ENCODE results near the gene SET.
A peak's percentile ranks its signal among the peaks of the same experiment; 100 is the strongest.
"Not testable (repeated sequence)": the region's sequence is repeated elsewhere in the genome, so short reads cannot be mapped to it uniquely, and the experiment has no call there.

The SET gene

DNA sequence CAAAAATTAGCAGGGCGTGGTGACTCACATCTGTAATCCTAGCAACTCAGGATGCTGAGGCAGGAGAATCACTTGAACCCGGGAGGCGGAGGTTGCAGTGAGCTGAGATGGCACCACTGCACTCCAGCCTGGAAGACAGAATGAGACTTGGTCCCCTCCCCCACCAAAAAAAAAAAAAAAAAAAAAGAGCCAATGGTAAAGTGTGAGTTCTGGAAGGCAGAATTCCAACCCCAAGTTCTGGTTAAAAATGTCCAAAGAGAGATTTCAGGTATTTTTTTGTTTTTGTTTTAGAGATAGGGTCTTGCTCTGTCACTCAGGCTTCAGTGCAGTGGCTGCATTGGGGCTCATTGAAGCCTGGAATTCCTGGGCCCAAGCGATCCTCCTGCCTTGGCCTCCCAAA, 1.6 kb upstream of the SET start:
- DNase-seq (ENCODE audit: low read depth): no peak

DNA sequence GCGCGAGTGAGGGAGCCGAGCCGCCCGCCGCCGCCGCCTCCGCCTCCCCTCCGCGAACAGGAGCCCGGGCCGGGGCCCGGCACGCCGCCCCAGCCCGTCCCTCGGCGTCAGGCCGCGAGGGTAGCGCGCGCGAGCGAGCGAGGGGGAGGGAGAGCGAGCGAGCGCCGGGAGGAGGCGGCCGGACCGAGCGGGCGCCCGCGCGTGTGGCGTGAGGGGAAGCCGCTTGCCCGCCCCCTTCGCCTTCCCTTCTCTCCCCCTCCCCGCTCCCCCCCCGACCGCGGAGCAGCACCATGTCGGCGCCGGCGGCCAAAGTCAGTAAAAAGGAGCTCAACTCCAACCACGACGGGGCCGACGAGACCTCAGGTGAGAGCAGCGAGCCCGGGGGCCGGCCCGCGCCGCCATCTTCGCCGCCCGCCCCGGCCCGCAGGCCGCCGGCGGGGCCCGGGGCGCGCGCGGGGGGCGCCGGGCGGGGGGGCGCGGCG, 312 bp downstream of the SET start:
- no peak for DNase-seq (ENCODE audit: low read depth)

DNA sequence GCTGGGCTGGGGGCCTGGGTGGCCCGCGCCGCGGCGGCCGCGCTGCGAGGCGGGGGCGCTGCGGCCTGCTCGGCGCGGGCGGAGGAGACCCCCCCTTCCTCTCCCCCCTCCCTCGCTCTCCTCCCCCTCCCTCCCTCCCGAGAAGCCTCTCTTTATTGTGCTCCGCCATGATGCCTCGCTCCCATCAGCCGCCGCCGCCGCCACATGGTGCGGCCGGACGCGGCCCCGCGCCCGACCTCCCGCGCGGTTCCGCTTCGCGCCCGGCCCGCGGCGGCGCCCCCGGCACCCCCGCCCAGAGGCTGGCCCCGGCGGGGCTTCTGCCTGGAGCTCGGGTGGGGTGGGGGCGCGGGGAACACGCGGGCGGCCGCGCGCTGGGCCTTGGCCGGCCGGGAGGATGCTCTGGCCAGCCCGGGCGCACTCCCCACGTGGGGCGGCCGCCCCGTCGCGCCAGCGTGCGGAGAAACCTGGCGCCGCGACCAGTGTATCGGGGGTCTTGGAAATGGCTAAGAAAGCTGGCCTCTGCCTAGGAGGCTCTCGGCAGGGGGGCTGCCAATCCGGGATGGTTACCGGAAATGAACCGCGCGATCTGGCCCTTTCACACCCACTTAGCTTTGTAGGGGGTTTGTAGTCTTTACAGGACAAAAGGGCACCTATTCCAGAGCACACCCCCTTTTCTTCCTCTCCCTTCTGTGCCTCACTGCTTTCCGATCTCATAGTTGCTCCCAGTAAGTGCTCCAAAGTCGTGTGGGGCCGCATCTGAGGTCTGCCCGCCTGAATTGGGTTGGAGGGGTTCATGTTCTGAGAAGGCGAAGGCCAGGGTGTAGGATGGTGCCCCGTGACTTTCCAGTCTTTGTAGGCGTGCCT, 1.0 kb downstream of the SET start:
- DNase-seq (ENCODE audit: low read depth): peak; percentile 52

DNA sequence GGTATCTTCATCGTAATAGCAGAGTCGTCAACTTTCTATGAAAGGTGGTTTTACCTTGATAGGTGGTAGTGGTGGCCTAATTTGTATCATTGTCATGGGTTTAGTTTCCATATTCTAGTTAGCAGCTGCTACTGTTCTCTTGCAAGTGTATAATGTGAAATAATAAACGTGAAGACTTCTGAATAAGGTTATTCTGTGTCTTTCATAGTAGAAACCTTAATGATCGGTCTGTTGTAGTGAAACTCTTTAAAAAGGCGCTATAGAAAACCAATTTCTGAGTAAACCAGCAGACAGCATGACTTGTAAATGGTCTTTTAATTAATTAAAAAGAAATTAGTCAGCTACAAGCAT, 1.6 kb downstream of the SET start:
- no peak for DNase-seq (ENCODE audit: low read depth)

DNA sequence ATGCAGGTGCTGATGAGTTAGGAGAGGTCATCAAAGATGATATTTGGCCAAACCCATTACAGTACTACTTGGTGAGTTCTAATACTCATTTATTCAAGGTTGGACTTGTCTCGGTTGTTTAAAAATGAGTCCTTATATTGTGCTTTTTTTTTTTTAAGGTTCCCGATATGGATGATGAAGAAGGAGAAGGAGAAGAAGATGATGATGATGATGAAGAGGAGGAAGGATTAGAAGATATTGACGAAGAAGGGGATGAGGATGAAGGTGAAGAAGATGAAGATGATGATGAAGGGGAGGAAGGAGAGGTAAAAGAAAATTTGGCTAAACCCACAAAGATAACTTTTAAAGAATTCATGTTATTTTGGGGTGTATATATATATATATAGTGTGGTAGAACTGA, 4.7 kb downstream of the SET start:
- not testable (repeated sequence) for DNase-seq (ENCODE audit: low read depth)

DNA sequence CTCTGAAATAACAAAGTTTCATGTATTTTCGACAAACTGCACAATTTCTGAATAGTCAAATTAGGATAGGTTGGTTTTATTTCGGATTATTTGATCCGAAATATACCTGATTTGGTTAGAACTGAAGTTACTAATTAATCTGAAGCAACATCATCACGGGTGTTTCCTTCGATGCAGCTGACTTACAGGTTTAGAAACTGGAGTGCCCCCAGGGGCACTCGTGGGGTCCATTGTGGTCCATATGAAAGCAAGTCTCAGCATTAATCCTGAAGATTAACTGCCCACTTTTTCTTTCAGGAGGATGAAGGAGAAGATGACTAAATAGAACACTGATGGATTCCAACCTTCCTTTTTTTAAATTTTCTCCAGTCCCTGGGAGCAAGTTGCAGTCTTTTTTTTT, 5.3 kb downstream of the SET start:
- DNase-seq (ENCODE audit: low read depth): no peak

DNA sequence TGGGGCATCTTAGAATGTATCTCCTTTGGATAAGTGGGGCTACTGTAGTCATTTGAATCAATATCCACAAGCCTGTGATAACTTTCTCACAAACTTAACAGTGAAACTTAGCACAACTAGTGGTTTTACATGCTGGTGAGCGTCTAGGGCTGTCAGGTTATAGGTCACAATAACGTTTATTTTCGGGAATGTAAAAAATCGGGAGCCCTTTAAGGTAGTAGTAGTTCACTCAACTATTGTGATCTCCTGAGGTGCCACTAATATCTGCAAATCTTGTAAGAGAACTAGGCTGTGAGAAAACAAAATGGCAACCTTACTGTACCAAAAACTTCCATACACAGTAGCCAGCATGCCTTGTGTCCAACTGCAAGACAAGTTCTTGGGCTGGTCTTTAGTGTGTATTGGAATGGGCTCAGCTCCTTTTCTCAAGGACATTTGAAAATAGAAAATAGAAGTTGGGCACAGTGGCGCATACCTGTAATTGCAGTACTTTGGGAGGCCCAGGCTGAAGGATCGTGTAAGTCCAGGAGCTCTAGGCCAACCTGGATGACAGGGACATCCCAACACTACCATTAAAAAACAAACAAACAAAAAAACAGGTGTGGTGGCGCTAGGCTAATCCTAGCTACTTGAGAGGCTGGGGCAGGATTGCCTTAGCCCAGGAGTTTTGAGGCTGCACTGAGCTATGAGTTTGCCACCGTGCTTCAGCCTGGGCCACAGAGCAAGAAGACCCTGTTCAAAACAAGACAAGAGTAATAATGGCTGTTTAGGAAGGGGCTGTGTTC, 8.1 kb downstream of the SET start:
- DNase-seq (ENCODE audit: low read depth): no peak

DNA sequence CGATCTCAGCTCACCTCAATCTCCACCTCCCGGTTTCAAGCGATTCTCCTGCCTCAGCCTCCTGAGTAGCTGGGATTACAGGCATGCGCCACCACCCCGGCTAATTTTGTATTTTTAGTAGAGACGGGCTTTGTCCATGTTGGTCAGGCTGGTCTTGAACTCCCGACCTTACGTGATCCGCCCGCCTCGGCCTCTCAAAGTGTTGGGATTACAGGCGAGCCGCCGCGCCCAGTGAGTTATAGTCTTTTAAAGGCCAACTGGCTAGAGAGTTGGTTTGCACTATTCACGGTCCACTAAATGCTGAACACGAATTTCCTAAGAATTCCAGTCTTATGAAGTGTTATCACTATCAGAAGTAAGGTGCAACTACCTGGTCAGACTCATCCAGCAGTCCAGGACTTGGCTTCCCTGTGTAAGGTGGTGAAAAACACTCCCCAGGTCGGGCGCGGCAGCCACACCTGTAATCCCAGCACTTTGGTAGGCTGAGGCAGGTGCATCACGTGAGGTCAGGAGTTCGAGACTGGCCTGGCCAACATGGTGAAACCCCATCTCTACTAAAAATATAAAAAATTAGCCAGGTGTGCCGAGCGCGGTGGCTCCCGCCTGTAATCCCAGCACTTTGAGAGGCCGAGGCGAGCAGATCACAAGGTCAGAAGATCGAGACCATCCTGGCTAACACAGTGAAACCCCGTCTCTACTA, 10.2 kb downstream of the SET start:
- DNase-seq (ENCODE audit: low read depth): not testable (repeated sequence)

DNA sequence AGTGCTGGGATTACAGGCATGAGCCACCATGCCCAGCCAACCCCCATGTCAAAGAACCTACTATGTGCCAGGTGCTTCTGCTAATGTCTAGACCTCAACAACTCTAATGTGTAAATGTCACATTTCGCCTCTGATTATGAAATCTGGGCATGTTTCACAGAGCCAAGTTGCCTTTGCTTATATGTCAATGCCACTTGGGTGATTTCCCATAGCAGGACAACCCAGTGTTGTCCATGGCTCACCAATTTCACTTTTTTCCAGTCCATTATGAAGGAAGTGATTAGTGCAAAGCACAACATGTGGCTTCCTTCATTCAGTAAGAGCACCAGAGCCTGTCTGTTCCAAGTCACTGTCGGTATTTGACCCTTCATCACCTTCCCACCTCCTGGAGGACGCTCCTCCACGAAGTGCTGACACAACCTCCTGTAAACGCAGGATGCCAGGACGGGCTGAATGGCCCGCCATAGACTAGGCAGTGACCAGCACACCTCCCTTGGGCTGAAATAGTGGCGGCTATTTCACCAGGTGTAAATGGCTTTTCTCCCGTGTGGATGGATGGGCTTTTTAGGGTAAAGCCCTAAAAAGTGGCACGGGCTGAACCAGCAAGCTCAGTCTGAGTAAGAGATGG, 12.3 kb downstream of the SET start:
- DNase-seq (ENCODE audit: low read depth): no peak

DNA sequence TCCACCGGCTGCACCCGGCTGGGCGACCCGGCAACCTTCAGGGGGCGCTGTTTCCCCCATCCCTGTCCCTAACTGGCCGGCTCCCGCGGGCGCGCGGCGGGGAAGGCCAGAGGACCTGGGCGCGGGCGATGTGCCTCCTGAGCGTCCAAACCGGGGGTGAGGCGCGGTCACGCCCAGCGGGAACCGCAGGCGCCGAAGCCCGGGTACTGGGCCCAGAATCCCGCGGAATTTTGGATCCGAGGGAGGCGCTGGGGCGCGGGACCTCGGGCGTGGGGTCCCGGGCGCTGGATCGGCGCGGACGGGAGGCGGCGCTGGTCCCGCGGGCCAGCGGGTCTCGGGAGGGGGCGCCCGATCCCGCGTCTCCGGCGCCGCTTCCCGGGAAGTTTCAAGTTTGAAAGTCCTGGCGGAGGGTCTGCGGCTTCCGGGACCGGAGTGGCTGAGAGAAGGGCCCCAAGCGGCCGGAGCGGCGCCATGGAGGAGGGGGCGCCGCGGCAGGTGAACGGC, 13.5 kb downstream of the SET start, which contains the start of gene PKN3:
PKN3 (plus strand) TSS at position 59 of the 504 bp plus-strand sequence; CDS start at position 472, 413 bp downstream.
- peak; percentile 68 for DNase-seq (ENCODE audit: low read depth)

DNA sequence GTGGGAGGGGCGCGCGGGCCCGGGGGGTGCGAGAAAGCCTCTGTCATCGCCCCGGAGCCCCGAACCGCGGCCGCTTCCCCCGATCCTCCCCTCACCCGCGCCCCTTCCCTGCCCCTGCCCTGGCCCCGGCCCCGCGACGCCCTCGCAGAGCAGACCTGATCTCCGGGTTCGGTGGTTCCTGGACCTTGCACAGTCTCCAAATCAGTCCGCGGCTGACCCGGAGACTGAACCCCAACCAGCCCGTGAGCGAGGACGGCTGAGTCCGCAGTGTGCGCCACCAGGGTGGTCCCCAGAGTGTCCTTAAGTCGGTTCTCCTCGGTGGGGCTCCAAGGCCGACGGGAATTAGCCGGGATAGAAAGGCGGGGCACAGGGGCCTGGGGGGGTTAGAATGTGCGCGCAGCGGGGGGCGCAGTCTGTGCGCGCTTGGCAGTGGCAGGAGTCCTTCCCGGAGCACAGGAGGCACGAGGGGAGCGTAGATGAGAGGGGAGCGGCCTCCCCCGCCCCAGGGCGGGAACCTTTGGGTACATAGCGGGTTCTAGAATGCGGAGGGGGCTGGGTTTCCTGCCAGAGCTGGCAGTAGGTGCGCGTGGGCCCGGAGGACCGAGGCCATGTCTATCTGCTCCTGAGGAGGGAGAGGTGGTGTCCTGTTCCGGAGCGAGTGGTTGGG, 14.1 kb downstream of the SET start:
- no peak for DNase-seq (ENCODE audit: low read depth)

DNA sequence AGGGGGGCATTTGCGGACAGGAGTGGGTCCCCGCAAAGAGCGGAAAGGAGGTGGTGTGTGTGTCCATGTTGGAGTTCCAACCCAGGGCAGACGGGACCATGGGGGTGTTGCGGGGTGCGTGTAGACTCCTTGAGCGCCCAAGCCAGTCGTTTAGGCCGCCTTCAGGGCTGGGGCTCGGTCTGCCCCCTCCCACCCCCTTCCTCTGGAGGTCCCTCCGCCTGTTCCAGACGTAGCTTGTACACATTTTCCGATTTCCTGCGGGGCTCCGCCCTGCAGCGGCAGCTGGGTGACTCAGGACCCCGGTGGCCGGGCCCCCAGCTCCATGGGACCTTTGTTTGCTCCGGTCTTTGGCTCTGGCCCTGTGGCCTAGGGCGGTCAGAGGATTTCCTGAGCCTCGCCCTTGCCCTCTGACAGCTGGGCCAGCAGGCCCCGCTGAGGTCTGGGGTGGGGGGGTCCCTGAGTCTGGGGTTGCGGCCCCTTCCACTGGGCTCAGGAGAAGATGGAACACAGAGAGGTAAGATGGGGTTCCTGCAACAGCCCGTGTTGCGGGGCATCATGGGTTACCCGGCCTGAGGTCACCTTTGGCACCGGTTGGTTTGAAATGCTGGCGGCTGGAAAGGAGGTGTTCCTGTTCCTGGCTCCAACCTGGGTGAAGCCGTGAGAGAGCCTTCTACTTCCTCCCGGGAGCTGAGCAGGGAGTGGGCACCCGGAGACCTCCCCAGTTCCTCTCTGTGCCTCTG, 14.8 kb downstream of the SET start:
- DNase-seq (ENCODE audit: low read depth): no peak

DNA sequence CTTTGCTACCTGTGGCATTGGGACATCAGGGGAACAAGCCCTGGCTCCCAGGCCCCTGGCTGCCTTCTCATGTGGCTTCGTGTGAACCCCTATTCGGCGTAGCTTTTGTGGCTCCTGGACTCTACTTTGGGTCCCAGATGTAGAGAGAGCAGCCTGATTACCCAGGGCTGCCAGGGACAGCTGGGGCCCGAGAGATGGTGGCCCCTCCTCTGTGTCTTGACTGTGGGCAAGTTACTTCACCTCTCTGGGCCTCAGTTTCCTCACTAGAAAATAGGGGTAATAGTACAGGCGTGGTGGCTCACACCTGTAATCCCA, 15.3 kb downstream of the SET start:
- no peak for DNase-seq (ENCODE audit: low read depth)

DNA sequence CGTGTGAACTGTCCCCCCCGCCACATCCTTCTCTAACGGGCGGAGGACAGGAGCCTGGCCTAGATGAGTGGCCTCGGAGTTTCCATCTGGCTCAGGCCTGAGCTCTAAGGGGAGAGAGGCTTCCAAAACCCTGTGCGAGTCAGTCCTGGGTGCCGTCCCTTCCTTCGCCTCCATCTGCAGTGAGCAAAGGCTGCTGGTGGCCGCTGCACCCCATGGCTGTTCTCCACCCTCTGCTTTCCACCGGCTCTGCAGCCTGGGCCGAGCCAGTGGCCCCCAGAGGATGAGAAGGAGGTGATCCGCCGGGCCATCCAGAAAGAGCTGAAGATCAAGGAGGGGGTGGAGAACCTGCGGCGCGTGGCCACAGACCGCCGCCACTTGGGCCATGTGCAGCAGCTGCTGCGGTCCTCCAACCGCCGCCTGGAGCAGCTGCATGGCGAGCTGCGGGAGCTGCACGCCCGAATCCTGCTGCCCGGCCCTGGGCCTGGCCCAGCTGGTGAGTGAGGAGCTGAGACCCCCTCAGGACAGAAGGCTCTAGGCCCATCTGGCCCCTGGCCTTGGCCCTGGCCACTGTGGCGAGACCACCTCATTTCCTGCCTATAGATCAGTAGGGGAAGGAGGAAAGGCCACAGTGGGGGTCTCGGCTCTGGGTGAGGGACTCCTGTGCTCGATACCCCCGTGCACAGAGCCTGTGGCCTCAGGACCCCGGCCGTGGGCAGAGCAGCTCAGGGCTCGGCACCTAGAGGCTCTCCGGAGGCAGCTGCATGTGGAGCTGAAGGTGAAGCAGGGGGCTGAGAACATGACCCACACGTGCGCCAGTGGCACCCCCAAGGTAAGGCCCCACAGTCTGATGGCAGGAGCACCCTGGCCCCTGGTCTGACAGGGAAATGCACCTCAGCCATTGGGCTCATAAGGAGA, 16.3 kb downstream of the SET start:
- no peak for DNase-seq (ENCODE audit: low read depth)

DNA sequence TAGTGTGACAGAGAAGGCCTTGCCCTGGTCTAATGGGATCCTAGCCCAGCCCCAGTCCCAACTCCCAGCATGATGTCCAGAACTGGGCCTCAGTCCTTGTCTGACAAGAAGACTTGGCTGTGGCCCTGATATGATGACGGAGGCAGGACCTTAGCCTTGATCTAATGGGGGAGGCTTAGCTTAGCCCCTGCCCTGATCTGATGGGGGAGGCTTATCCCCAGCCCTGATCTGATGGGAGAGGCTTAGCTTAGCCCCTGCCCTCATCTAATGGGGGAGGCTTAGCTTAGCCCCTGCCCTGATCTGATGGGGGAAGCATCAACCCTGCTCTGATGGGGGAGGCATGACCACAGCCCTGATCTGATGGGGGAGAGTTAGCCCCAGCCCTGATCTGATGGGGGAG, 17.0 kb downstream of the SET start:
- no peak for DNase-seq (ENCODE audit: low read depth)

DNA sequence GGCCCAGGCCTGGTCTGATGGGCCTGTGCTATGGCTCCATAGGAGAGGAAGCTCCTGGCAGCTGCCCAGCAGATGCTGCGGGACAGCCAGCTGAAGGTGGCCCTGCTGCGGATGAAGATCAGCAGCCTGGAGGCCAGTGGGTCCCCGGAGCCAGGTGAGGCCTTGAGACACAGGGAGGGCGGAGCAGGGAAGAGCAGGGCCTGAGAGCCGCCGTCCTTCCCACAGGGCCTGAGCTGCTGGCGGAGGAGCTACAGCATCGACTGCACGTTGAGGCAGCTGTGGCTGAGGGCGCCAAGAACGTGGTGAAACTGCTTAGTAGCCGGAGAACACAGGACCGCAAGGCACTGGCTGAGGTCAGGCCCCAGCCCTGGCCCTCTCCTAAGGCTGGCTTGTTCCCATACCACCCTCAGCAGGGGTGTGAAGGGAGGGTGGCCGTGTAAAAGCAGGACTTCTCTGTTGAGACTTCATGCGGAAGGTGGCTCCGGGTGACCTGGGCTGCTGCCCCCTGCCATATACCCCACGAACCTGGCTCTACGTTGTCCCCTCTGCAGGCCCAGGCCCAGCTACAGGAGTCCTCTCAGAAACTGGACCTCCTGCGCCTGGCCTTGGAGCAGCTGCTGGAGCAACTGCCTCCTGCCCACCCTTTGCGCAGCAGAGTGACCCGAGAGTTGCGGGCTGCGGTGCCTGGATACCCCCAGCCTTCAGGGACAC, 17.8 kb downstream of the SET start:
- no peak for DNase-seq (ENCODE audit: low read depth)

DNA sequence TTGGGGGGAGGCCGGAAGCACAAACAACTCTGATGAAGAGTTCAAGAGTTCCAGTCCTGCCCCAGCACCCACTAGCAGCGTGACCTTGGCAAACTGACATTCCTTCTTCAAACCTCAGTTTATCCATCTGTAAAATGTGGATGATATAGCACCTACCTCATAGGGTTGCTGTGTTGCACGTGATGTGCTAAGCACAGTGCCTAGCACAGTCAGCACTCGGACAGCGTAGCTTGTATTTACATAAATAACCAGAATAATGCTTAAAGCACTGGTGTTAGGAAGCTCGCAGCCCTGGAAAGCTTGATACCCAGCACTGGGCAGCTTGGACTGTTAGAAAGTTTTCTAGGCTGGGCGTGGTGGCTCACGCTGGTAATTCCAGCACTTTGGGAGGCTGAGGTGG, 18.4 kb downstream of the SET start:
- DNase-seq (ENCODE audit: low read depth): no peak

DNA sequence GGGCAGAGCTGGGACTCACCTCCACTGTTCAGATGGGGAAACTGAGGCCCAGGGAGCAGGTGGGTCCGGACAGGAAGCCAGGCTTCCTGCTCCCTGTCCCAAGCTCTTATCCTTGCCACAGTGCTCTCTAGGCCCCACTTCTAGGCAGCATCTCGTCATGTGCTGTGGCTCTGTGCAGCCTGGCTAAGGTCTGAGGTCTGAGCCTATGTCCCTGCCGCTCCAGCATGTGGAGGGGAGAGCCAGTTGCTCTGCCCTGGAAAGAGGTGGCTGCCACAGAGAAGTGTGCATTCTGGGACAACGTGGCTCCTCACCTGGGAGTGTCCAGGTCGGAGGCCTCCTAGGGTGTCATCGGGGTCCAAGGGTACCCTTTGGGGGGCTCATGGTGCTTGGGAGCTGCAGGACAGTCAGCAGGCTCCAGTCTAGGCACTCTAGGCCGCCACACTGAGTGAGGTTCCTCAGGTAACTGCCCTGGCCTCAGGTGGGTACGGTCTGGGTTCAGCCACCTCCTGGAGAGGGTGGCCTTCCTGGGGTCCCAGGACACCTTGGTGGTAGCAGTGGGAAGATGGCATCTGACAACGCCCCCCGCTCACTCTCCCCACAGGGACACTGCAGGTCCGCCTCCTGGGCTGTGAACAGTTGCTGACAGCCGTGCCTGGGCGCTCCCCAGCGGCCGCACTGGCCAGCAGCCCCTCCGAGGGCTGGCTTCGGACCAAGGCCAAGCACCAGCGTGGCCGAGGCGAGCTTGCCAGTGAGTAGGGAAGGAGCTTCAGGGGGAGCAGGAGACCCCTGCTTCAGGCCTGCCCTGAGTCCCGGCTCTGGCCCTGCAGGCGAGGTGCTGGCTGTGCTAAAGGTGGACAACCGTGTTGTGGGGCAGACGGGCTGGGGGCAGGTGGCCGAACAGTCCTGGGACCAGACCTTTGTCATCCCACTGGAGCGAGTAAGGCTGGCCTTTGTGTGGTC, 23.7 kb downstream of the SET start:
- no peak for DNase-seq (ENCODE audit: low read depth)

All from fibroblast of gingiva (primary cell).